Ascending aorta (tissue), 2 donors: ENCODE measurements around the gene STMN1. TPM values are rescaled to one million over a fixed set of nuclear protein-coding genes. Genes with fewer than 3 reads are reported as not detected.

Experiments used
- DNase-seq, 2 donors: peaks; one replicate each; pipeline ENCODE4 v3.0.0-alpha.2; 2019; ENCODE audit warnings: low spot score in 2 of 2
- H3K27ac ChIP-seq, 2 donors: fragments of 200-600 bp; sonication (generic); one replicate each; pipeline ENCODE4 v1.5.1; 2016 to 2017; ENCODE audit warnings: mild to moderate bottlenecking in 1 of 2
- H3K27me3 ChIP-seq: fragments of 200-600 bp; sonication (generic); one replicate; pipeline ENCODE4 v1.5.1; 2017
- H3K36me3 ChIP-seq, 2 donors: fragments of 200-600 bp; sonication (generic); one replicate each; pipeline ENCODE4 v1.5.1; 2016
- H3K4me1 ChIP-seq, 2 donors: fragments of 200-600 bp; sonication (generic); one replicate each; pipeline ENCODE4 v1.5.1; 2016 to 2017; ENCODE audit warnings: mild to moderate bottlenecking in 1 of 2
- H3K4me3 ChIP-seq, 2 donors: fragments of 200-600 bp; sonication (generic); one replicate each; pipeline ENCODE4 v1.5.1; 2016 to 2017; ENCODE audit warnings: mild to moderate bottlenecking in 1 of 2
- H3K9me3 ChIP-seq, 2 donors: fragments of 200-600 bp; sonication (generic); one replicate each; pipeline ENCODE4 v1.5.1; 2016
- CTCF ChIP-seq, 3 experiments: fragments of 200-600 bp in 2 of 3; fragments of 450-650 bp in 1 of 3; sonication (generic) in 2 of 3; IDR thresholded peaks; one replicate each; pipeline ENCODE4 v1.5.1; 2016 to 2019; ENCODE audit warnings: antibody characterized with exemption in 3 of 3, mild to moderate bottlenecking in 1 of 3, moderate library complexity in 1 of 3
- intact Hi-C: fragments of 100-400 bp; cut with DNase I; formaldehyde crosslinking; loops from one replicate; pipeline ENCODE4 v1.15.1; 2023
- total RNA-seq: library from RNA; depleted of rRNA; stranded (reverse); fragments of >200 nt; gene quantifications from one replicate; pipeline ENCODE4 v1.1.0, GENCODE V29; 2016

The STMN1 gene
- total RNA-seq, 1 donor from 2014 or later, result 16.8 TPM

DNA sequence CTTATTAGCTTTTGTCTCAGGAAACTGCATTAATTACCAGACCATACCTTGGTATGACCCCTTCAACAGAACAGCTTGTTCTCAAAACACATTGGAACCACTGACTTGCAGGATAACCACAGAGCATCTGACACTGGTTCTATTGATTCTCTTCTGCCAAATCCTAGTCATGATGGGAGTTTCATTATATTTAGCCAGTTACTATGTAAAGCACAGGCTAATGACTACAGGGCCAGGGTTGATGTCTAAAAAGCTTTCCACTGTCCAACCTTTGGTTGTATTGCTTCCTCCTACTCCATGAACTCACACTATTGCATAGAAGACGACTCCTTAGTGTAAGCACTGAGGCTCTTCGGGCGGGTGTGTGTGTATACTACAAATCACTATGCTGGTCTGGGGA is 3.8 kb downstream of the STMN1 start:
- Histone ChIP-seq H3K4me1 (peaks cover 0 to 13% of the 10 kb centered on the region in 2 donors), H3K36me3 (peaks cover 15 to 25% of the 10 kb centered on the region in 2 donors), H3K9me3 (no peaks in the 10 kb centered on the region), H3K27ac (no peak overlapping the region), H3K27me3 (no peaks in the 10 kb centered on the region), H3K4me3 (no peak overlapping the region)
- no peak for TF ChIP-seq CTCF (IDR thresholded peaks at IDR 0.05)
- no peak for DNase-seq
- intact Hi-C loops, result loop anchor here (10.0 kb wide), 2 partner anchors 332 to 668 kb away; partner anchors contain the start of genes CEP85 and SYF2

DNA sequence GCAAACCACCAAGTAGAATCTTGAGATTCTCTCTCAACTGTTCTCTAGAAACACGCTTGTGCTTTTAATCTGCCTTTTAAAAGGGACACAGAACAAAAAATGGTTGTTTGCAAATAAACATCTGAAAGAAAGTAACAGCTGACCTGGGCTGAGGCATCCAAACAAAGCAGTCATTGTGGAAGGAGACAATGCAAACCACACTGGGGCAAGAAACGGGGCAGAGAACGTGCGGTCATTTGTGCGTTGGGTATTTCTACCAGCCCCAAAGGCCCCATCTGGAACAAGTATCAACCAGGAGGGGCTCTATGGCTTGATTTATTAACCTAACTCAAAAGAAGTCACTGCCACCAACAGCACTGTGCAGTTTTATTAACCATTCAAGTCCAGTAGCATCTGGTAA is 6.0 kb downstream of the STMN1 start:
- Histone ChIP-seq H3K4me1 (peaks cover 3 to 13% of the 10 kb centered on the region in 2 donors), H3K27ac (no peak overlapping the region)
- intact Hi-C loops, result loop anchor here (10.0 kb wide), 2 partner anchors 335 to 665 kb away; partner anchors contain the start of genes CEP85 and SYF2

GRCh38 chr1:25899792-25900191 is 6.4 kb downstream of the STMN1 start:
- H3K4me3 ChIP-seq, result no peak overlapping the region
- H3K9me3 ChIP-seq, result no peaks in the 10 kb centered on the region
- no peaks in the 10 kb centered on the region for H3K27me3 ChIP-seq
- peaks cover 15 to 25% of the 10 kb centered on the region in 2 donors for H3K36me3 ChIP-seq
- no peak for TF ChIP-seq CTCF (IDR thresholded peaks at IDR 0.05)
- intact Hi-C loops, result loop anchor here (10.0 kb wide), 2 partner anchors 335 to 665 kb away; partner anchors contain the start of genes CEP85 and SYF2
- no peak for DNase-seq
- no peak overlapping the region for H3K27ac ChIP-seq
- H3K4me1 ChIP-seq, result peaks cover 3 to 13% of the 10 kb centered on the region in 2 donors

More for the DNA sequence above, 6.0 kb downstream of the STMN1 start:
- Histone ChIP-seq H3K27me3 (no peaks in the 10 kb centered on the region), H3K4me3 (no peak overlapping the region), H3K36me3 (peaks cover 15 to 25% of the 10 kb centered on the region in 2 donors), H3K9me3 (no peaks in the 10 kb centered on the region)
- TF ChIP-seq CTCF (IDR thresholded peaks at IDR 0.05), result no peak
- DNase-seq, result no peak

DNA sequence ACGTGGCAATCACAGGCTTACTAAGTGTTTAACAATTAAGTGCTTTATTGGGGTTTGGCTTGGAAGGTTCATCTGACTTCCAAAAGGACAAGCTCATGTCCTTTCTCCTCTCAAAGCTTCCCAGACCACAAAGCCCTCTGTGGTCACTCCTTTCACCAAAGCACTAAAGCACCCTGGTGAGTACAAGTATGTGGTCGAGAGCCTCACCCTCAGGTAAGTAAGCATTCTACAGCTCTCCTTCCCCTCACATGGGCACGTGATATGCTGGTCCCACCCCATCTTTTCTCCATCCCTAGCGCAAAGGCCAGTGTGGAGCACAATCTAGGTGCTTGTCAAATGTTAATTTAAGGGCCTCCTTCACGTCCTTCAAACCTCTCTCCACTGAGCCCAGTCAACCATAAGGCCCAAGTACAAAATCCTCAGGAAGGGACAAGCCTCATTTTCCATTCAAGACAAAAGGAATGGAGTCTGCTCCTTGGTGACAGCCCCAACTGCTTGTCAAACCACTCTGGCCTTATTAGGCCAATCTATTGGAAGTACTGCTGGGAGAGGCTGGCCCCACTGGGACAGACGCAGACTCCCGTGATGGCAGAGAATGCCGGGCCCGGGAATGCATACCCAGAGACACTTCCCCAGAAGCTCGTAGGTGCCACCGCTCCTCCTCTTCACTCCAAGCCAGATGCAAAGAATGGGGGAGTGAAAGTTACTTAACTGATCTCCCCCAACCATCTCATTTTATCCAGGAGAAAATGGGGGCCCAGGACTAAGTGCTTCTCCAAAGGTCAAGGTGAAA is 7.8 kb downstream of the STMN1 start:
- DNase-seq, result no peak
- H3K4me1 ChIP-seq, result peaks cover 3 to 5% of the 10 kb centered on the region in 2 donors
- no peaks in the 10 kb centered on the region for H3K27me3 ChIP-seq
- H3K36me3 ChIP-seq, result peaks cover 15 to 25% of the 10 kb centered on the region in 2 donors
- no peak overlapping the region for H3K4me3 ChIP-seq
- no peaks in the 10 kb centered on the region for H3K9me3 ChIP-seq
- H3K27ac ChIP-seq, result no peak overlapping the region
- intact Hi-C loops, result no loop called here
- TF ChIP-seq CTCF (IDR thresholded peaks at IDR 0.05), result no peak

GRCh38 chr1:25897754-25898153 is 8.5 kb downstream of the STMN1 start:
- no peaks in the 10 kb centered on the region for H3K27me3 ChIP-seq
- TF ChIP-seq CTCF (IDR thresholded peaks at IDR 0.05), result no peak

More at GRCh38 chr1:25897754-25898153, 8.5 kb downstream of the STMN1 start:
- intact Hi-C loops, result no loop called here
- peaks cover 15 to 25% of the 10 kb centered on the region in 2 donors for H3K36me3 ChIP-seq
- no peaks in the 10 kb centered on the region for H3K9me3 ChIP-seq
- H3K4me3 ChIP-seq, result no peak overlapping the region
- no peak for DNase-seq
- no peak overlapping the region for H3K27ac ChIP-seq
- peaks cover 3 to 11% of the 10 kb centered on the region in 2 donors for H3K4me1 ChIP-seq
